Measurements from ENCODE around the gene PLVAP. TPM values are rescaled to one million over a fixed set of nuclear protein-coding genes. Genes with fewer than 3 reads are reported as not detected.

PLVAP gene
- total and polyA plus RNA-seq, 2 donors from 2014 or later, result 148 to 195 TPM

DNA sequence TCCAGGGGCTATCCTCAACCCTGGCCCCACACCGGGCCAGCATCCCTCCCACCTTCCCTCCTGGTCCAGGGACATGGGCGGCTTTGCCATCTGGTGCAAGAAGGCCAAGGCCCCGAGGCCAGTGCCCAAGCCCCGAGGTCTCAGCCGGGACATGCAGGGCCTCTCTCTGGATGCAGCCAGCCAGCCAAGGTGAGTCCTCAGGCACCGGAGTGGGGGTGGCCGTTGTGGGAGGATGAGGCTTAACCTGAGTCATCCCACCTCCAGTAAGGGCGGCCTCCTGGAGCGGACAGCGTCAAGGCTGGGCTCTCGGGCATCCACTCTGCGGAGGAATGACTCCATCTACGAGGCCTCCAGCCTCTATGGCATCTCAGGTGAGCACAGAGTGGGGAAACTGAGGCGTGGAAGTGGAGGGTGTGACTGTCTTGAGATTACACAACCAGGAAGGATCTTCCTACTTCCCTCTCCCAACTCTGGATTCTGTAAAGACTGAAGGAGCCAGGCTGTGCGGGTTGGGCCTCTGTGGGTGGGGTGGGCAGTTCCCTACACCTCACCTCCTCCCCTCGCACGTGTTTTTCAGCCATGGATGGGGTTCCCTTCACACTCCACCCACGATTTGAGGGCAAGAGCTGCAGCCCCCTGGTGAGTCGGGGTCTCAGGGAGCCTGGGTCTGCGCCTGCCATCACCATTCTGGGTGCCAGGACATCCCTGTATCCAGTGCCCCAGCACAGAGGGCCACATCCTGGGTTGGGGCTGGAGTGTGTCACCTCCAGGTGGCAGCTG is 46.5 kb upstream of the PLVAP start:
- FAIRE-seq (no peak), DNase-seq (no peak)
- H3K9ac ChIP-seq (ENCODE audit: low read length in 3 of 3), result no peak overlapping the region
- no peaks in the 10 kb centered on the region for H3K36me3 ChIP-seq (ENCODE audit: control insufficient read depth in 2 of 3, insufficient read depth in 3 of 3, low read length in 3 of 3)
- no peaks in the 10 kb centered on the region for H3K9me3 ChIP-seq (ENCODE audit: control insufficient read depth in 2 of 3, insufficient read depth in 1 of 3, low read length in 3 of 3)
- peaks cover 0 to 10% (median 3%) of the 10 kb centered on the region in 3 donors for H3K4me1 ChIP-seq (ENCODE audit: control insufficient read depth in 2 of 3, insufficient read depth in 2 of 3, low read depth in 1 of 3, low read length in 3 of 3)
- no peak overlapping the region for H3K4me3 ChIP-seq (ENCODE audit: low read length in 3 of 3)
- TF ChIP-seq, protein P1, sequence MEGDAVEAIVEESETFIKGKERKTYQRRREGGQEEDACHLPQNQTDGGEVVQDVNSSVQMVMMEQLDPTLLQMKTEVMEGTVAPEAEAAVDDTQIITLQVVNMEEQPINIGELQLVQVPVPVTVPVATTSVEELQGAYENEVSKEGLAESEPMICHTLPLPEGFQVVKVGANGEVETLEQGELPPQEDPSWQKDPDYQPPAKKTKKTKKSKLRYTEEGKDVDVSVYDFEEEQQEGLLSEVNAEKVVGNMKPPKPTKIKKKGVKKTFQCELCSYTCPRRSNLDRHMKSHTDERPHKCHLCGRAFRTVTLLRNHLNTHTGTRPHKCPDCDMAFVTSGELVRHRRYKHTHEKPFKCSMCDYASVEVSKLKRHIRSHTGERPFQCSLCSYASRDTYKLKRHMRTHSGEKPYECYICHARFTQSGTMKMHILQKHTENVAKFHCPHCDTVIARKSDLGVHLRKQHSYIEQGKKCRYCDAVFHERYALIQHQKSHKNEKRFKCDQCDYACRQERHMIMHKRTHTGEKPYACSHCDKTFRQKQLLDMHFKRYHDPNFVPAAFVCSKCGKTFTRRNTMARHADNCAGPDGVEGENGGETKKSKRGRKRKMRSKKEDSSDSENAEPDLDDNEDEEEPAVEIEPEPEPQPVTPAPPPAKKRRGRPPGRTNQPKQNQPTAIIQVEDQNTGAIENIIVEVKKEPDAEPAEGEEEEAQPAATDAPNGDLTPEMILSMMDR (IDR thresholded peaks at IDR 0.05; ENCODE audit: borderline replicate concordance, extremely low read depth, insufficient read depth), result no peak
- no peaks in the 10 kb centered on the region for H3K27me3 ChIP-seq (ENCODE audit: control insufficient read depth, insufficient read depth, low read length)
- intact Hi-C loops (cut with DNase I), result no loop called here
- H3K27ac ChIP-seq (ENCODE audit: low read depth in 2 of 2, low read length in 2 of 2), result no peak overlapping the region

DNA sequence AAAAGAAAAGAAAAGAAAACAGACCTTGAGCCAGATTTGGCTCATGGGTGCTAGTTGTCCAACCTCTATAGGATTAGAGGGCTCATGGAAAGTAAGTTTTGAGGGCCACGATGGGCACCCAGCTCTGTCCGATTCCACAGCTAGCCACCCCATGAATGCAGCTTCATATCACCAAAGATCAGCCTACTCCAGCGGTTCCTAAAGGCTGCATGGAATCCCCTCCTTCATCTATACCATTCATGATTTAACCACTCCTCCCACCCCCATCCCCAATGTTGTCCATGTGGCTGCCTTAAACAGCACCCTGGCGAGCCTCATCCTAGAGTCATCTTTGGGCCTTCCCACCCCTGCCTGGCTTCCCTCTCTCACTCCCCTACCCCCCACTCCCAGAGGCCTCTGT is 44.8 kb upstream of the PLVAP start:
- no peak overlapping the region for H3K27ac ChIP-seq (ENCODE audit: low read depth in 2 of 2, low read length in 2 of 2)
- no peak for FAIRE-seq
- H3K27me3 ChIP-seq (ENCODE audit: control insufficient read depth, insufficient read depth, low read length), result no peaks in the 10 kb centered on the region
- no peaks in the 10 kb centered on the region for H3K36me3 ChIP-seq (ENCODE audit: control insufficient read depth in 2 of 3, insufficient read depth in 3 of 3, low read length in 3 of 3)
- DNase-seq, result no peak
- no peaks in the 10 kb centered on the region for H3K9me3 ChIP-seq (ENCODE audit: control insufficient read depth in 2 of 3, insufficient read depth in 1 of 3, low read length in 3 of 3)
- H3K9ac ChIP-seq (ENCODE audit: low read length in 3 of 3), result no peak overlapping the region
- TF ChIP-seq, protein P1 (IDR thresholded peaks at IDR 0.05; ENCODE audit: borderline replicate concordance, extremely low read depth, insufficient read depth), result no peak
- peaks cover 0 to 10% (median 3%) of the 10 kb centered on the region in 3 donors for H3K4me1 ChIP-seq (ENCODE audit: control insufficient read depth in 2 of 3, insufficient read depth in 2 of 3, low read depth in 1 of 3, low read length in 3 of 3)
- no peak overlapping the region for H3K4me3 ChIP-seq (ENCODE audit: low read length in 3 of 3)
- intact Hi-C loops (cut with DNase I), result no loop called here

DNA sequence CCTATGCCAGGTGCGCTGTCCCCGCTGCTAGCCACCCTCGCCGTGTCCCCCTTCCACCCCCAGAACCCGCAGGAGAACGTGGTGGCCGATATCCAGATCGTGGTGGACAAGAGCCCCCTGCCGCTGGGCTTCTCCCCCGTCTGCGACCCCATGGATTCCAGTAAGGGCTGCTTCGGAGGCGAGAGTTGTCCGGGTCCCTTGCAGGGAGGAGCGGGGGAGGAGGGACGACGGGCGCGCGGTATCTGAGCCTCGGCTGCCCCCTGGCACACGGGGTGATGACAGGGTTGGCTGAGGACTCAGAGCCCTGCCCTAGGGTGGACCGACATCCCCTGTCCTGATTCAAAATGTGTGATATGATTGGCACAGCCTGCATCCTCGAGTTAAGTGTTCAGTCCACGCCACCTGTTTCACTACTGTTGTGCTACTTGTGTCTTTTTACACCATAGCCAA is 43.4 kb upstream of the PLVAP start:
- Histone ChIP-seq H3K27me3 (ENCODE audit: control insufficient read depth, insufficient read depth, low read length) (no peaks in the 10 kb centered on the region), H3K36me3 (ENCODE audit: control insufficient read depth in 2 of 3, insufficient read depth in 3 of 3, low read length in 3 of 3) (no peaks in the 10 kb centered on the region), H3K4me3 (ENCODE audit: low read length in 3 of 3) (peak overlapping the region; percentile 73 to 85 (median 84)), H3K4me1 (ENCODE audit: control insufficient read depth in 2 of 3, insufficient read depth in 2 of 3, low read depth in 1 of 3, low read length in 3 of 3) (peaks cover 0 to 10% (median 3%) of the 10 kb centered on the region in 3 donors), H3K9me3 (ENCODE audit: control insufficient read depth in 2 of 3, insufficient read depth in 1 of 3, low read length in 3 of 3) (no peaks in the 10 kb centered on the region), H3K27ac (ENCODE audit: low read depth in 2 of 2, low read length in 2 of 2) (peak overlapping the region in 1 of 2 donors; percentile 23), H3K9ac (ENCODE audit: low read length in 3 of 3) (peak overlapping the region; percentile 29 to 71 (median 38))
- peak; percentile 78 to 87 (median 85) for DNase-seq
- FAIRE-seq, result no peak
- intact Hi-C loops (cut with DNase I), result no loop called here
- TF ChIP-seq, protein P1 (IDR thresholded peaks at IDR 0.05; ENCODE audit: borderline replicate concordance, extremely low read depth, insufficient read depth), result no peak

Measured in kidney (tissue), 14 donors.